Measurements from ENCODE around the gene PIGV.

The PIGV gene

DNA sequence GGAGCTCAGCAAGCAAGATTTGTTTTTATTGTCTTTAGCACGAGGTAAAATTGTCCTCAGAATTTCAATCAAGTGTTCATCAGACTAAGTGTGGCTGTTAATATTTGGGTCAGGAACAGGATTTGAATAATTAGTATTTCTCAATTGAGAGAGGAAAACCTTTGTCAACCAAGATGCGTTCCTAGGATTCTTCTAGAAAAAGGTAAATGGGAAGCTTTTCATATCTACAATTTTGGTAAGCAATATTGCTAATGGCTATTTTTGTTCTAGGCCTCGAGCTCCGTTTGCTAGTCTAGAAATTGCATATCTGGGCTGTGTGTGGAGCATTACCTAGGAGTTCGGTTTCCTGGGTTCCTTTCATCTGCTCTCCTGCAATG lies 4.1 kb upstream of the PIGV start:
- Mint-ChIP-seq H3K27ac (no peak overlapping the region), H3K27me3 (ENCODE audit: low read depth) (no peaks in the 10 kb centered on the region), H3K4me3 (no peak overlapping the region), H3K36me3 (ENCODE audit: low read depth) (peaks cover 40% of the 10 kb centered on the region), H3K4me1 (ENCODE audit: low read depth) (peaks cover 44% of the 10 kb centered on the region), H3K9me3 (no peaks in the 10 kb centered on the region)

DNA sequence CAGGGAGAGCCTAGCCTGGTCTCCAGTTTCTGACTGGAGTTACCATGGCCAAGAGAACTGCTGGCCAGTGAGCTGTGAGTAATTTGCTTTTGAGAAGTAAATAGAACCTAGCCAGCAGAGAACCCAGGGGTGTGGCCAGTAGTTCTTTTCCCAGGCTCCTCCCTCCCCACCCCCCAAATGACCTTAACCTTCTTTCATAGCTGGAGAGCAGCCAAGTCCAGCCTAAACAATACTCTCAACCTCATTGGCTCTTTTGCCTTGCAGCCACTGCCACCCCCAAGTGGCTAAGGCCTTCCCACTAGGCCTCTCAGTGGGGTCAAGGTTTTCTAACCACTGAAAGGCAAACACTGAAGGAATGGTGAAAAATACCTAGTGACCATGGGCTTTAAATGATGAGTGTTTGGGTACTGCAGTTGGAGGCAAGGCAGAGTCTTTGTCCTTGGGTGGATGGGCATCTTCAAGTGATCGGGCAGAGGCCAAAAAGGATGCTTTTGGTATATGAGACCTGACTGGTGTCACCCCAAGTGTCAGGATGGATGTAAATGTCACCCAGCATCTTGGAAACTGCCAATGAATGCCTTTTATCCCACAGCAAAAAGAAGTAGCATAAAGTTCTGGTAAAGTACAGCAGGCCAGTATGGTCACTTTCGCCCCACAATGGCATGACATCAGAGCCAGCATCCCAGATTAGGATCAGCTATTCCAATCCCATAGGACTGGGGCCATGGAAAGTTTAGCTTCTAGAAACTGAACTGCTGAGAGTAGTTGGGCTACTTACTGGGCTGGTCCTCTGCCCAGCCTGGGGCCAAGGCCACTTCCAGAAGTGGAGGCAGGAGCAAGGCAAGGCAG lies 3.5 kb upstream of the PIGV start:
- H3K4me3 Mint-ChIP-seq: no peak overlapping the region
- H3K9me3 Mint-ChIP-seq: no peaks in the 10 kb centered on the region
- peak overlapping the region; percentile 46 for H3K27ac Mint-ChIP-seq
- peaks cover 50% of the 10 kb centered on the region for H3K4me1 Mint-ChIP-seq (ENCODE audit: low read depth)
- peaks cover 35% of the 10 kb centered on the region for H3K36me3 Mint-ChIP-seq (ENCODE audit: low read depth)
- no peaks in the 10 kb centered on the region for H3K27me3 Mint-ChIP-seq (ENCODE audit: low read depth)

DNA sequence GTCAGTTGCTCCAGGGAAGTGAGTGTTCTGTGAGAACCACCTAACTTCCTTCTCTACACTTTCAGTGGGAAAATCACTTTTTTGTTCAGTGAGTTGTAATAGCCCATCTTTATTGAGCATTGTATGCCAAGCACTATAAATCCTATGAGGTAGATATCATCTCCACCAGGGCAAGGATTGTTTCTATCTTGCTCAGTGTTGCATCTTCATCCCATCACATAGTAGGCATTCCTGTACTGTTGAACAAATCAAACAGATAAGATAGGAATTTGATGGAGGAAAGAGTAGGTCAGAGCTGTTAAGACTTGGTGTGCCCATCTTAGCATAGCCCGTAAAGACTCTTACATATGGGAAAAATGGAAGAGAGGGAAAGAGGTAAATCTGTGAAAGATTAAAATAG lies 2.9 kb upstream of the PIGV start:
- Mint-ChIP-seq H3K9me3 (no peaks in the 10 kb centered on the region), H3K27me3 (ENCODE audit: low read depth) (no peaks in the 10 kb centered on the region), H3K27ac (no peak overlapping the region), H3K36me3 (ENCODE audit: low read depth) (peaks cover 29% of the 10 kb centered on the region), H3K4me1 (ENCODE audit: low read depth) (peaks cover 53% of the 10 kb centered on the region), H3K4me3 (no peak overlapping the region)

DNA sequence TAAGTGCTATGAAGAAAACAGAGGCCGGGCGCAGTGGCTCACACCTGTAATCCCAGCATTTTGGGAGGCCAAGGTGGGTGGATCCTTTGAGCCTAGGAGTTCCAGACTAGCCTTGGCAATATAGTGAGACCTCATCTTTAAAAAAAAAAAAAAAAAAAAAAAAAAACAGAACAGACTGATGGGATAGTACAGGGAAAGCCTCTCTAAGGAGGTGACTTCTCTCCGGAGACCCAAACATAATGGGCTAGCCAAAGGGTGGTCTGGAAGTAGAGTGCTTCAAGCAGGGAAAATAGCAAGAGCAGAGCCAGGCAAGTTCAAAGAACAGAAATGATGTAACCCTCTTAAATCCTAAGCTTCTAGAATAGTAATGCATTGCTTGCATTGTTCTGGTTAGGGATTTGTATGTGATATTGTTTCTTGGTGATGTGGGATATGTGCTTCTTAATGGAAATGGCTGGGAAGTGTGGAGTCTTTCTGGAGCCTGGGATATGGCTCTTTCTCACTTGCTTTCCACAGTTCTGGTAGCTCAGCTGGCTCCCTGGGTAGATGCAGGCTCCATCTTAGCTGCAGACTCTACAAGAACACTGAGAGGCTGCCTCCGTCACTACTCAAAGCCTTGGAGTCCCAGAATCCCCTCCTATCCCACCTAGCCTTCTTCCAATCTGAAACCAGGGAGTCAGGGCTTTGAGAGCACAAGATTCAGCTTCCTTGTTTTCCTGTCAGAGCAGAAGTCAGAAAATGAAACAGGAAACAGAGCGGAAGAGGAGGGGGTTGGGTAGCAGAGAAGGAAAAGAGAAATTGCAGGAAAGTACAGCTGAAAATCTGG lies 1.9 kb upstream of the PIGV start:
- peak overlapping the region; percentile 100 for H3K27ac Mint-ChIP-seq
- peaks cover 62% of the 10 kb centered on the region for H3K4me1 Mint-ChIP-seq (ENCODE audit: low read depth)
- peaks cover 26% of the 10 kb centered on the region for H3K36me3 Mint-ChIP-seq (ENCODE audit: low read depth)
- peak overlapping the region; percentile 99 for H3K4me3 Mint-ChIP-seq
- H3K27me3 Mint-ChIP-seq (ENCODE audit: low read depth): no peaks in the 10 kb centered on the region
- no peaks in the 10 kb centered on the region for H3K9me3 Mint-ChIP-seq

DNA sequence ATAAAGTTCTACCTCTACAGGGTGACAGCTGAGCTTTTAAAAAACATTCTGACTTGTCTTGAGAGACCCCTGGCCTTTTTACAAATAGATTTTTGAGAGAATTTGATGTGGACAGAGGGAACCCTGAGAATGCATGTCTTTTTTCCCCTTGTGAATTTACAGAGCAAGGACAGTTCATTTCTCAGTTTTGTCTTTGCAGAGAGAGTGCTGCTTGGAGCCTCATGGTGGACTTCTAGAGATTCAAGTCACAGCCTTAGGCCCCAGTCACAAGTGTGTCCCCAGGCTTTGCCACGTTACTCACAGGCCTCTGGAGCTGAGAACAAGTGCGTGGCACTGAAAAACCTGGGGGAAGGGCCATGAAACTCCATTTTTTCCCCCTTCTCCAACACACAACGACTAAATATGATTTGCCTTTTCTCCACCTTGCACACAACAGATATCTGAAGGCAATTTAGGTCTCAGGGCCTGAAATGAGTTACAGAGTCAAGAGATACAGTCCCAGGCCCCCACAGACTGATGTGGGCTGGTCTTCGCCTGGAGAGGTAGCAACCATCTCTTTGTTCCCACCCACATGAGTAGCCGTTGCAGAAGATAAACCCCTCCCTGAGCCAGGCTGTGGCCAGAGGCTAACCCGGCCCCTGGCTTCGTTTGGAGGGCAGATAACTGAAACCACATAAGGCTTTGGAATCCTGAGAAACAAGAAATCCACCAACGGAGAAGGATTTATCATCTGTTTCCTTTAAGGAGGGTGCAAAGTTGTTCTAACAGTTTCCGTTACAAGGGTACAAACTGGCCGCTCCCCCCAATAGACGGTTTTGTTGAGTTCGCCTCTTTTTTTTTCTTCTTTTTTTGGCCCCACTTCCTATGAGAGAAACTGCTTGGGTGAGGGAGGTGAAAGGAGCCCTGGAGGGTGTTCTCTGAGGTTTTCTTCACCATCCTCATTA lies 1.0 kb upstream of the PIGV start:
- H3K36me3 Mint-ChIP-seq (ENCODE audit: low read depth): peaks cover 20% of the 10 kb centered on the region
- H3K27ac Mint-ChIP-seq: peak overlapping the region; percentile 100
- peak overlapping the region; percentile 99 for H3K4me3 Mint-ChIP-seq
- peaks cover 67% of the 10 kb centered on the region for H3K4me1 Mint-ChIP-seq (ENCODE audit: low read depth)
- no peaks in the 10 kb centered on the region for H3K9me3 Mint-ChIP-seq
- H3K27me3 Mint-ChIP-seq (ENCODE audit: low read depth): no peaks in the 10 kb centered on the region

DNA sequence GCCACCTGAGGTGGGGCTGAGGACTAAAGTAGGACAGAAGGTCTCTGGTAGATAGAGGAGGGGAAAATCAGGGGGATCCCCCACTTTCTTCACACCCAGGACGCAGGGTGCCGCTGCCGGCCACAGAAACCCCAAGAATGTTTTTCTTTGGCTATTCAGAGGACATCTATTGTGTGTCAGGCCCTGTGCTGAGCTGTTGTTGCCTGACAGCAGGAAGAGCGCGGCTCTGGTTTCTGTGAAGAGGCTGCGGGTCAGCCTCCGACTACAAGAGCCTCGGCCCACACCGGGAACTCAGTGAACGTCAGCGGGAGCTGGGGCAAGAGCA lies 407 bp upstream of the PIGV start:
- H3K27me3 Mint-ChIP-seq (ENCODE audit: low read depth): no peaks in the 10 kb centered on the region
- H3K9me3 Mint-ChIP-seq: no peaks in the 10 kb centered on the region
- H3K27ac Mint-ChIP-seq: peak overlapping the region; percentile 100
- H3K4me1 Mint-ChIP-seq (ENCODE audit: low read depth): peaks cover 68% of the 10 kb centered on the region
- peaks cover 18% of the 10 kb centered on the region for H3K36me3 Mint-ChIP-seq (ENCODE audit: low read depth)
- H3K4me3 Mint-ChIP-seq: peak overlapping the region; percentile 99

DNA sequence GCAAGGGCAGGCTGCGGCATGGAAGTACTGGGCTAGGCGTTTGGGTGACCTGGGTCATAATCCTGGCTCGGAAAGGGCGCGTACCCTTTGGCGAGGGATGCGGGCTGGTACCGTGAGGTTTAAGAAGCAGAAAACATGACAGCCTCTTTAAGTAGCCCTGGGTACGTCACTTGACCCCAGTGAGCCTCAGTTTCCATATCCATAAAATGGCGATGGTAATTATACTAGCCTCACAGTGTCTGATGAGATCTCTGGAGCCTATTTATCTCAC lies 700 bp downstream of the PIGV start:
- peaks cover 76% of the 10 kb centered on the region for H3K4me1 Mint-ChIP-seq (ENCODE audit: low read depth)
- peak overlapping the region; percentile 99 for H3K4me3 Mint-ChIP-seq
- H3K36me3 Mint-ChIP-seq (ENCODE audit: low read depth): peaks cover 17% of the 10 kb centered on the region
- no peaks in the 10 kb centered on the region for H3K9me3 Mint-ChIP-seq
- no peaks in the 10 kb centered on the region for H3K27me3 Mint-ChIP-seq (ENCODE audit: low read depth)
- H3K27ac Mint-ChIP-seq: peak overlapping the region; percentile 91

DNA sequence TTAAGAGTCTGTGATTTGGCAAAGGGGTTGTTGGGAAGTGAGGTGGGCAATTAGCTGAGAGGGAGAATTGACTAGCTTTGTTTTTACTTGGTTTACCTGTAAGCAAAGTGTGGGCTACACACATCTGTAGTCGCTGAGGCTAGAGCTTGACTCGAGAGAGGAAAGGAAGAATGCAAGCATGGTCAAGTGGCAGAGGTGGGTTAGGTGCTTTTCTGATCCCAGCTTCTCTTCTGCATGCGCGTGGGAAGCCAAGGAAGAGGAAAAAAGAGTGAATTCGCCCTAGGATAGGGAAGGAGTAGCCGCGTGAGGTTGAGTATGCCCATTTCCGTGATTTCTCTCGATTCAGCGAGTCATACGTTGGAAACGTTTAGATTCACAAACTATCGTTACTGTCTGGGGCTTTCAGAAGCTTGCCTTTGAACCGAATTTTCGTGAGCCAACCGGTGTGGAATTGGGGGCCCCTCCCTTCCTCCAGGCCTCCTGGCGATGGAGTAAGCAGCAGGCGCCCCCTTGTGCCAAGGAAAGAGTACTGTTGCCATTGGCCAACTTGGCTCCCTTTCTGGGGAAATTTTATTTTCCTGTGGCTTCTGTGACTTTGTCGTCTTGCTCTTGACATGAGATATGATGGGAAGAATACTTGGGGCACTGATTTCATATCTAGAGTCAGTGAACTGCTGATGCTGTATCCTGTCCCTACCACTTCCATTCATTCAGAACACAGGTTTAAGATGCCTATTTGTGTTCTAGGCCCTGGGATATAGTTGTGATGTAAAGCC lies 1.3 kb downstream of the PIGV start:
- Mint-ChIP-seq H3K9me3 (no peaks in the 10 kb centered on the region), H3K4me3 (peak overlapping the region; percentile 99), H3K27me3 (ENCODE audit: low read depth) (no peaks in the 10 kb centered on the region), H3K36me3 (ENCODE audit: low read depth) (peaks cover 16% of the 10 kb centered on the region), H3K4me1 (ENCODE audit: low read depth) (peaks cover 75% of the 10 kb centered on the region), H3K27ac (peak overlapping the region; percentile 91)

DNA sequence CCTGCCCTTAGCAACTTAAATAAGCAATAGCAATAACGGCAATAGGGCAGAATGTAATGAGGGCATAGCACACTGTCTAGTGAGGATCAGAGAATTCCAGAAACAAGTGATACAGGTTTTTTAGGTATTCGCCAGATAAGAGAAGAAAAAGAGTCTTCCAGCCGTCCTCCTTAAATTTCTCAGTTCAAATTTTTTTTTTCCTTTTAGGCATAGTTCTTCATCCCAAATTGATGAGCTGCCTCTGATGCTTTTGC lies 1.8 kb downstream of the PIGV start:
- Mint-ChIP-seq H3K4me3 (peak overlapping the region; percentile 99), H3K4me1 (ENCODE audit: low read depth) (peaks cover 74% of the 10 kb centered on the region), H3K27ac (peak overlapping the region; percentile 91), H3K36me3 (ENCODE audit: low read depth) (peaks cover 21% of the 10 kb centered on the region), H3K27me3 (ENCODE audit: low read depth) (no peaks in the 10 kb centered on the region), H3K9me3 (no peaks in the 10 kb centered on the region)

DNA sequence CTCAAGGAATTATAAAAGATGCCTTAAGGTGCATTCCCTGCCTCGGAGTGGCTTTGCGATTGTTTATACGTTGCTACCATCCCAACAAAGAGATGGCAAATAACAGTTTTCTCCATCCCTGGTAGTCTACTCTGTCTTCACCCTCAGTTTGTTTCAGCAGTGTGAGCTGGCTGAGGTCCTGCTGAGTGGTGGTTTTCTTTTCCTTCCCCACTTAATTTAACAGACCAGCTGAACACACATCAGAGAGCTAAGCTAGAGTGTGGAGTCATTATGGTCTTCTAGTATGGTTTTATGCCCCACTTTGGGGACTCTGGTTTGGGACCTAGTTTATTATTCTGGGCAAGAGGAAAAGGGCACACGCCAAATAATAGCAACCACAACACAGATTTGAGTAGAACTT lies 2.2 kb downstream of the PIGV start:
- Mint-ChIP-seq H3K4me1 (ENCODE audit: low read depth) (peaks cover 70% of the 10 kb centered on the region), H3K9me3 (no peaks in the 10 kb centered on the region), H3K4me3 (peak overlapping the region; percentile 99), H3K27me3 (ENCODE audit: low read depth) (no peaks in the 10 kb centered on the region), H3K36me3 (ENCODE audit: low read depth) (peaks cover 25% of the 10 kb centered on the region), H3K27ac (peak overlapping the region; percentile 91)

DNA sequence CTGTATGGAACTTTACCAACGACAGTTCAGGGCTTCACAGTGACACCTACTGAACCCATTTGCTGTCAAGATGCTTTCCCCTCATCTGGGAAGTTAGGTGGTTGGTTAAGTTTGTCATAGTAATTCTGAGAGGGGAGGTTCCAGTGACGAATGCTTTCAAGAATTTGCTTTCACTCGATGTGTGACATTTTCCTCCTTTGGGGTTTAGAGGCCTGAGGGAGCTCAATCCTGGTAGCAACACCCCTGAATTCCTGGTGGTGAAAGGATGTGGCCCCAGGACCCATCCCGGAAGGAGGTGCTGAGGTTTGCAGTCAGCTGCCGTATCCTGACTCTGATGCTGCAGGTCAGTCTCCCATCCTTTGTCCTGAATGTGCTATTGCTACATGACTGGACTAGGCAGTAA lies 2.8 kb downstream of the PIGV start:
- Mint-ChIP-seq H3K27me3 (ENCODE audit: low read depth) (no peaks in the 10 kb centered on the region), H3K4me1 (ENCODE audit: low read depth) (peaks cover 64% of the 10 kb centered on the region), H3K9me3 (no peaks in the 10 kb centered on the region), H3K36me3 (ENCODE audit: low read depth) (peaks cover 26% of the 10 kb centered on the region), H3K27ac (peak overlapping the region; percentile 91), H3K4me3 (peak overlapping the region; percentile 99)

DNA sequence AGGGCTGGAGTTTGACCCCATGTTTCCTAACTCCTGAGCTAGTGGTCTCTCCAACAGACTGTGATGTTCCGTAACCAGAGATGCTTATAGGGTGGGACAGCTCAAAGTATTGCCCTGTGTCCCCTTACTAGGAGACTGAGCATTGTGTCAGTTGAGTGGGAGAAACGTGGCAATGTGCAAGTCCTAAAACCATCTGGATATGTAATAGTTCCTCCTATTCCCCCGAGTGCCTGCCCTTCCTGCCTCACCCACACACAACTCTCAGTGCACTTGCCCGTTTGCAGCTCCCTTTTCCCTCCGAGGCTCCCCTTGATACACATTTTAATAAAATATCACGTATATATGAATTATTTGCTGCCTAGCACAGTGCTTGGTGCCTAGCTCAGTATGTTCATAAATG lies 3.4 kb downstream of the PIGV start:
- H3K27me3 Mint-ChIP-seq (ENCODE audit: low read depth): no peaks in the 10 kb centered on the region
- H3K27ac Mint-ChIP-seq: peak overlapping the region; percentile 91
- H3K4me3 Mint-ChIP-seq: peak overlapping the region; percentile 99
- peaks cover 58% of the 10 kb centered on the region for H3K4me1 Mint-ChIP-seq (ENCODE audit: low read depth)
- H3K36me3 Mint-ChIP-seq (ENCODE audit: low read depth): peaks cover 26% of the 10 kb centered on the region
- no peaks in the 10 kb centered on the region for H3K9me3 Mint-ChIP-seq

DNA sequence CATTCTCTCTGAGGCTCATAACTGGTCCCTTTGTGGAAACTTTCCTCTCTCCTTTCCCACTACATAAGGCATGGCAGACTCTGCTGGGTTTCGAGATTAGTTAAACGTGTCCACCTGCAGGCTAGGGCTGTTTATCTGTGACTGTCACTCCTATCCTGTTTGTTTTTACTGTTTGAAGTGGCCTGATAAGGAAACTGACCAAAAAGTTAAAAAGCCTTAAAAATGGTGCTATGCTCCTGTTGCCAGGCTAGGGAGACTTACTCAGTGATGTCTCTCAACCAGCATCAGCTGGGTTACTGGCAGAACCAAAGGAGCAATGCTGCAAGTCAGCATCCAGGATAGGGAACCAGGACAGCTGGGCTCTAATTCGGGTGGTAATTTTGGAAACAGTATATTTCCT lies 3.9 kb downstream of the PIGV start:
- H3K9me3 Mint-ChIP-seq: no peaks in the 10 kb centered on the region
- H3K36me3 Mint-ChIP-seq (ENCODE audit: low read depth): peaks cover 30% of the 10 kb centered on the region
- H3K4me3 Mint-ChIP-seq: peak overlapping the region; percentile 99
- H3K27ac Mint-ChIP-seq: peak overlapping the region; percentile 91
- H3K27me3 Mint-ChIP-seq (ENCODE audit: low read depth): no peaks in the 10 kb centered on the region
- H3K4me1 Mint-ChIP-seq (ENCODE audit: low read depth): peaks cover 56% of the 10 kb centered on the region

DNA sequence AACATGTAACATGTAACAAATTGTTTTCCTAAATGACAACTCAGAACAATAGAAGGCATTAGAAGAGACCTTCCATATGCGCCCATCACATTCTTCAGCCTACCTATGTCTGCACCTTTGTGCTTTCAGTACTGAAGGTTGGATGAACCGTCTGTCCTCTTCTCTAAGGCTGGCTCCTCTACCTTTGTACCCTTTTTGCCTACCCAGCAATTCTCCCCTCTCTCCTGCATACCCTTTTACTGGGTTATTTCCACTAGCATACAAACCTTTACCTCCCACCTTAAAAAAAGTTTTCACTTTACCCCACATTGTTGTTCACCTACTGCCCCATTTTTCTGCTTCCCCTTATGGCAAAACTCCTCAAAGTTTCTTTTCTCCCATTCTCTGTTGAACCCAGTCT lies 5.2 kb downstream of the PIGV start:
- H3K27me3 Mint-ChIP-seq (ENCODE audit: low read depth): no peaks in the 10 kb centered on the region
- H3K27ac Mint-ChIP-seq: peak overlapping the region; percentile 71
- H3K4me1 Mint-ChIP-seq (ENCODE audit: low read depth): peaks cover 54% of the 10 kb centered on the region
- H3K9me3 Mint-ChIP-seq: no peaks in the 10 kb centered on the region
- peak overlapping the region; percentile 29 for H3K4me3 Mint-ChIP-seq
- peaks cover 33% of the 10 kb centered on the region for H3K36me3 Mint-ChIP-seq (ENCODE audit: low read depth)

All from T-helper 1 cell treated with Interleukin-12 subunit alpha and Interleukin-12 subunit beta and Interleukin-4 antibody, amounts not matched to agents 30 μg/mL and 1 μg/mL, for 36 hours (primary cell).